CD4-positive, alpha-beta T cell treated with Interleukin-15 for 4 hours (primary cell): ENCODE results near the gene SLAMF7.
A peak's percentile ranks its signal among the peaks of the same experiment; 100 is the strongest.

ENCODE experiments used
- DNase-seq: peaks from one replicate; pipeline ENCODE4 v3.0.0-alpha.2; 2020; ENCODE audit warnings: low spot score

The SLAMF7 gene

DNA sequence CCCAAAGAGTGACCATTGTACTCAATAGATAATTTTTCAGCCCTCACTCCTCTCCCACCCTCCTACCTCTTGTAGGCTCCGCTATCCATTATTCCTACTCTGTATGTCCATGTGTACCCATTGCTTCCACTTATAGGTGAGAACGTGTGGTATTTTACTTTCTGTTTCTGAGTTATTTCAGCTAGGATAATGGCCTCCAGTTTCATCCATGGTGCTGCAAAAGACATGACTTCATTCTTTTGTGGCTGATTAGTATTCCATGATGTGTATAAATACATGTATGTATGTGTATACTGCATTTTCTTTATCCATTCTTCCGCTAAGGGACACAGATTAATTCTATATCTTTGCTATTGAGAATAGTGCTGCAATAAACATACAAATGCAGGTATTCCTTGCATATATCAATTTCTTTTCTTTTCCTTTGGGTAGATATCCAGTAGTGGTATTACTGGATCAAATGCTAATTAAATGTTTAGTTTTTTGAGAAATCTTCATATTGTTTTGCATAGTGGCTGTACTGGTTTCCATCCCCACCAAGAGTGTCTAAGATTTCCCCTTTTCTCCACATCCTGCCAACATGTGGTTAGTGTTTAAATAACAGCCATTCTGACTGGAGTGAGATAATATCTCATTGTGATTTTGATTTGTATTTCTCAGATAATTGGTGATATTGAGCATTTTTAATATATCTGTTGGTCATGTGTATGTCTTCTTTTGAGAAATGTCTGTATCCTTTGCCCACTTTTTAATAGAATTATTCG is 61.8 kb downstream of the SLAMF7 start:
- DNase-seq, result peak; percentile 45

DNA sequence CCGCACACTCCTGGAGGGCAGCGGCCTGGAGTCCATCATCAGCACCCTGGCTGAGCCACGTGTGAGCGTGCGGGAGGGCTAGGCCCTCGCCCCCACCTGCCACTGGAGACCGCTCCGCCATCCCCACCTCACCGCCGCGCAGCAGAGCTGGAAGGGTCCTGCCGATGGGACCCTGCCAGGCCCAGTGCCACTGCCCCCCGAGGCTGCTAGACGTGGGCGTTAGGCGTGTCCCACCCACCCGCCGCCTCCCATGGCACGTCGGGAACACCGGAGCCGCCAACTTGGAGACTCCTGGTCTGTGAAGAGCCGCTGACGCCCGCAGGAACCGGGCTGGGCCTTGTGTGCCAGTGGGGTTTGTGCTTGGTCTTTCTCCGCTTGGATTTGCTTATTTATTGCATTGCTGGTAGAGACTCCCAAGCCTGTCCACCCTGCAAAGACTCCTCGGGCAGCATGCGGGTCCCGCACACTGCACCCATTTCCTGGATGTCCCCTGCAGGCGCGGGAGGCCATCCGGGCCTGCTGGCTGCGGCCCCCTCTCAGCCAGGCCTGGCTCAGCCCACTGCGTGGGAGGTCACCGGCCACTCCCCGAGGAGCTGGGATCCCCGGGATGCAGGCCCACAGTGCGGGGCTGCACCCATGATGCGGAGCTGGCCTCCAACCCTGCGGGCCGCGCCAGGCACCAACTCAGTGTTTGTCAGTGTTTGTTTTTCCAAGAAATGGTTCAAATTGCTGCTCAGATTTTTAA is 63.0 kb downstream of the SLAMF7 start:
- no peak for DNase-seq
